Choroid plexus epithelial cell (primary cell): ENCODE measurements around the gene ECHDC3.

ENCODE experiments used
- DNase-seq: peaks from one replicate; pipeline ENCODE4 v3.0.0-alpha.2; 2010; ENCODE audit warnings: low read depth
- H3K4me3 ChIP-seq: 2 replicates; pipeline ENCODE4 v1.5.1; 2011; ENCODE audit warnings: low read depth, mild to moderate bottlenecking, control low read depth, low read length, moderate library complexity
- CTCF ChIP-seq: conservative IDR thresholded peaks from 2 replicates; pipeline ENCODE4 v1.5.1; 2011; ENCODE audit warnings: low read depth, mild to moderate bottlenecking, control low read depth, inconsistent platforms, low read length, moderate library complexity

ECHDC3 gene

GRCh38 chr10:11742779-11743298 lies 657 bp downstream of the ECHDC3 start:
- DNase-seq = no peak
- no peak for TF ChIP-seq CTCF
- peak overlapping the region; percentile 71 for H3K4me3 ChIP-seq

GRCh38 chr10:11743461-11744338 lies 1.5 kb downstream of the ECHDC3 start:
- no peak for DNase-seq
- no peak overlapping the region for H3K4me3 ChIP-seq
- no peak for TF ChIP-seq CTCF

GRCh38 chr10:11745045-11745444 lies 2.9 kb downstream of the ECHDC3 start:
- no peak for TF ChIP-seq CTCF
- H3K4me3 ChIP-seq = no peak overlapping the region
- no peak for DNase-seq

- peak; percentile 23 for DNase-seq
- TF ChIP-seq CTCF = no peak
- H3K4me3 ChIP-seq = peak overlapping the region; percentile 32
Observed at GRCh38 chr10:11746883-11747539, 4.8 kb downstream of the ECHDC3 start.

- no peak overlapping the region for H3K4me3 ChIP-seq
- no peak for TF ChIP-seq CTCF
- DNase-seq = no peak
Observed at GRCh38 chr10:11748866-11749265, 6.7 kb downstream of the ECHDC3 start.

GRCh38 chr10:11750420-11750819 lies 8.2 kb downstream of the ECHDC3 start:
- no peak for TF ChIP-seq CTCF
- no peak overlapping the region for H3K4me3 ChIP-seq
- no peak for DNase-seq

GRCh38 chr10:11754173-11754572 lies 12.0 kb downstream of the ECHDC3 start:
- no peak overlapping the region for H3K4me3 ChIP-seq
- no peak for TF ChIP-seq CTCF
- DNase-seq = no peak
